HepG2 (cell line): Measurements from ENCODE around the gene SMPD1. TPM values are rescaled to one million over a fixed set of nuclear protein-coding genes. Genes with fewer than 3 reads are reported as not detected.

ENCODE experiments used
- ATAC-seq: fragments of 200-7000 bp; cut with Tn5 transposase; 3 replicates; pipeline ENCODE4 v1.9.1; 2020; ENCODE audit warnings: mild to moderate bottlenecking, moderate library complexity
- BruUV-seq: library from RNA; stranded (reverse); fragments of 400-500 nt; replicated peaks from 2 replicates; lab custom pipeline; 2021; lab: Mats Ljungman, UMichigan
- CTCF ChIA-PET: fragments of 300-600 bp; formaldehyde crosslinking; extraction: SDS; loops from one replicate; lab custom pipeline; 2021; ENCODE audit warnings: low total read pairs, inconsistent platforms, low intra/inter-chr PET ratio; lab: Yijun Ruan, JAX
- POLR2A ChIA-PET: fragments of 350-600 bp; sonication (Branson Sonifier 250); formaldehyde crosslinking; loops from one replicate; lab custom pipeline; 2020; ENCODE audit warnings: antibody characterized with exemption, inconsistent platforms; lab: Yijun Ruan, JAX
- DNase-seq: peaks from one replicate; pipeline ENCODE4 v3.0.0-alpha.2; 2015; ENCODE audit warnings: low spot score
- FAIRE-seq: peaks from 3 replicates; lab custom pipeline; 2011; peaks lifted over from hg19 to GRCh38; lab: Jason Lieb, UNC
- H2AFZ ChIP-seq: one replicate; pipeline ENCODE4 v1.6.1; 2011; ENCODE audit warnings: low read length, inconsistent platforms
- H3K27ac ChIP-seq: fragments of 300-600 bp; 3 replicates; pipeline ENCODE4 v1.8.0; 2011; ENCODE audit warnings: mixed run types, mild to moderate bottlenecking, mixed read lengths, low read length, inconsistent platforms; ENCODE audit not compliant: insufficient read depth; ENCODE audit errors: extremely low read length
- H3K27me3 ChIP-seq, 2 experiments: fragments of 200-600 bp in 1 of 2; 2 replicates in 1 of 2; 3 replicates in 1 of 2; pipeline versions ENCODE4 v1.6.0 to v1.8.0; 2011; ENCODE audit warnings: low read length in 2 of 2, mild to moderate bottlenecking in 2 of 2, moderate library complexity in 2 of 2, inconsistent platforms in 1 of 2; ENCODE audit not compliant: insufficient read depth in 2 of 2, control insufficient read depth in 1 of 2
- H3K36me3 ChIP-seq, 2 experiments: fragments of 200-600 bp in 1 of 2; replicated peaks in 1 of 2; 2 replicates in 1 of 2; 3 replicates in 1 of 2; pipeline versions ENCODE4 v1.5.1 to v1.8.0; 2011; ENCODE audit warnings: low read length in 2 of 2, inconsistent platforms in 1 of 2; ENCODE audit not compliant: insufficient read depth in 2 of 2, control insufficient read depth in 1 of 2
- H3K4me1 ChIP-seq: 2 replicates; pipeline ENCODE4 v1.5.1; 2012; ENCODE audit warnings: low read length, inconsistent platforms; ENCODE audit not compliant: insufficient read depth
- H3K4me2 ChIP-seq: 2 replicates; pipeline ENCODE4 v1.6.0; 2011; ENCODE audit warnings: low read depth, low read length, inconsistent platforms
- H3K4me3 ChIP-seq, 3 experiments: fragments of 200-600 bp in 1 of 3; sonication (generic), shearing (Covaris generic) in 1 of 3; replicated peaks in 1 of 3; 2 replicates each; pipeline ENCODE4 v1.5.1; 2011 to 2016; ENCODE audit warnings: low read length in 3 of 3, inconsistent platforms in 2 of 3, low read depth in 2 of 3, mild to moderate bottlenecking in 2 of 3, control low read depth in 1 of 3, mixed read lengths in 1 of 3; ENCODE audit not compliant: insufficient read depth in 1 of 3
- H3K79me2 ChIP-seq: one replicate; pipeline ENCODE4 v1.6.1; 2011; ENCODE audit warnings: low read length, inconsistent platforms; ENCODE audit not compliant: insufficient read depth
- H3K9ac ChIP-seq: 2 replicates; pipeline ENCODE4 v1.6.0; 2011; ENCODE audit warnings: mild to moderate bottlenecking, low read depth, low read length, inconsistent platforms; ENCODE audit not compliant: insufficient read depth
- H3K9me3 ChIP-seq: 2 replicates; pipeline ENCODE4 v1.5.1; 2012; ENCODE audit warnings: mild to moderate bottlenecking, low read length
- H4K20me1 ChIP-seq: 2 replicates; pipeline ENCODE4 v1.6.0; 2011; ENCODE audit warnings: inconsistent platforms, mild to moderate bottlenecking, low read length, moderate library complexity; ENCODE audit not compliant: insufficient read depth
- CREM ChIP-seq, 2 experiments: sonication (generic) in 1 of 2; formaldehyde crosslinking in 1 of 2; IDR thresholded peaks; 2 replicates each; pipeline versions ENCODE4 v1.4.0 to v1.6.1; 2016 to 2020; ENCODE audit warnings: antibody characterized with exemption in 1 of 2, mild to moderate bottlenecking in 1 of 2, missing genetic modification reagents in 1 of 2
- FOXP4 ChIP-seq: sonication (generic); formaldehyde crosslinking; IDR thresholded peaks from 2 replicates; pipeline ENCODE4 v1.4.0; 2020; ENCODE audit warnings: missing genetic modification reagents
- HOXA3 ChIP-seq: sonication (generic); formaldehyde crosslinking; IDR thresholded peaks from 2 replicates; pipeline ENCODE4 v1.5.0; 2020; ENCODE audit warnings: missing genetic modification reagents
- MED8 ChIP-seq: sonication (generic); formaldehyde crosslinking; IDR thresholded peaks from 2 replicates; pipeline ENCODE4 v1.8.1; 2023; ENCODE audit warnings: mild to moderate bottlenecking, missing genetic modification reagents; ENCODE audit not compliant: insufficient replicate concordance
- NPAS2 ChIP-seq: sonication (generic); formaldehyde crosslinking; IDR thresholded peaks from 2 replicates; pipeline ENCODE4 v1.8.0; 2022; ENCODE audit warnings: mild to moderate bottlenecking, missing genetic modification reagents, borderline replicate concordance
- ONECUT2 ChIP-seq: sonication (generic); formaldehyde crosslinking; IDR thresholded peaks from 2 replicates; pipeline ENCODE4 v1.4.0; 2020; ENCODE audit warnings: missing genetic modification reagents
- POLR2AphosphoS2 ChIP-seq: IDR thresholded peaks from 2 replicates; pipeline ENCODE4 v1.6.1; 2011; ENCODE audit warnings: low read depth, low read length, improper control_type of control experiment
- POLR2G ChIP-seq: fragments of 200-400 bp; formaldehyde crosslinking; IDR thresholded peaks from 2 replicates; pipeline ENCODE4 v1.6.1; 2018; ENCODE audit warnings: mild to moderate bottlenecking, low read depth, low read length, moderate library complexity
- RAD21 ChIP-seq: fragments of 450-650 bp; formaldehyde crosslinking; IDR thresholded peaks from 2 replicates; pipeline ENCODE4 v1.5.0; 2020; ENCODE audit warnings: mild to moderate bottlenecking
- RFX1 ChIP-seq: fragments of 450-650 bp; IDR thresholded peaks from 2 replicates; pipeline ENCODE4 v1.6.1; 2017
- SPEN ChIP-seq: sonication (generic); formaldehyde crosslinking; IDR thresholded peaks from 2 replicates; pipeline ENCODE4 v1.5.1; 2020; ENCODE audit warnings: low read depth, mild to moderate bottlenecking, missing genetic modification reagents
- SRY ChIP-seq: sonication (generic); formaldehyde crosslinking; IDR thresholded peaks from 2 replicates; pipeline ENCODE4 v1.8.0; 2022; ENCODE audit warnings: mild to moderate bottlenecking, missing genetic modification reagents
- TAF15 ChIP-seq: fragments of 200-400 bp; formaldehyde crosslinking; IDR thresholded peaks from one replicate; pipeline ENCODE4 v1.6.1; 2018; ENCODE audit warnings: mild to moderate bottlenecking, low read depth, low read length; ENCODE audit not compliant: poor library complexity, severe bottlenecking
- ZBED4 ChIP-seq: sonication (generic); formaldehyde crosslinking; IDR thresholded peaks from 2 replicates; pipeline ENCODE4 v1.4.0; 2020; ENCODE audit warnings: missing genetic modification reagents, borderline replicate concordance
- ZNF30 ChIP-seq: sonication (generic); formaldehyde crosslinking; IDR thresholded peaks from 2 replicates; pipeline ENCODE4 v1.5.0; 2020; ENCODE audit warnings: mild to moderate bottlenecking, missing genetic modification reagents
- ZNF337 ChIP-seq: sonication (generic); formaldehyde crosslinking; IDR thresholded peaks from 2 replicates; pipeline ENCODE4 v1.5.1; 2020; ENCODE audit warnings: missing genetic modification reagents, low read depth, mild to moderate bottlenecking, borderline replicate concordance
- ZNF382 ChIP-seq: sonication (generic); formaldehyde crosslinking; IDR thresholded peaks from 2 replicates; pipeline ENCODE4 v1.5.0; 2020; ENCODE audit warnings: missing genetic modification reagents, mild to moderate bottlenecking, borderline replicate concordance
- ZNF761 ChIP-seq: sonication (generic); formaldehyde crosslinking; conservative IDR thresholded peaks from 2 replicates; pipeline ENCODE4 v1.4.0; 2020; ENCODE audit warnings: mild to moderate bottlenecking, missing genetic modification reagents
- ZNF790 ChIP-seq: sonication (generic); formaldehyde crosslinking; IDR thresholded peaks from 2 replicates; pipeline ENCODE4 v1.8.0; 2022; ENCODE audit warnings: missing genetic modification reagents, mild to moderate bottlenecking, borderline replicate concordance
- WGBS: methylation state at CpG from one replicate; pipeline ENCODE4 v1.1.6; 2017; ENCODE audit warnings: low lambda C conversion rate; 5-methylcytosine and 5-hydroxymethylcytosine counted together
- in situ Hi-C: cut with HindIII; loops from 2 replicates; pipeline ENCODE4 v1.10.0; 2017; ENCODE audit warnings: low pct_unique_long_range_greater_than_20kb; ENCODE audit not compliant: extremely low pct_ligation_motif_present
- intact Hi-C: fragments of 100-400 bp; cut with micrococcal nuclease; formaldehyde crosslinking; loops from one replicate; pipeline ENCODE4 v1.10.0; 2022; ENCODE audit not compliant: unreplicated experiment
- polyA plus RNA-seq, 8 experiments: library from polyadenylated mRNA; depleted of rRNA in 3 of 8; stranded (reverse) in 7 of 8; unstranded in 1 of 8; fragments of >200 nt; fragmentation: Illumina TruSeq in 4 of 8; extraction: Trizol in 4 of 8; gene quantifications; 2 replicates each; pipeline versions ENCODE4 v1.2.1 to v1.2.3, GENCODE V29; 2011 to 2016; ENCODE audit warnings: low read depth in 4 of 8, missing spikeins in 1 of 8, mixed read lengths in 1 of 8; ENCODE audit not compliant: insufficient read depth in 1 of 8
- total RNA-seq, 5 experiments: library from RNA; depleted of rRNA; stranded (reverse); fragments of >200 nt; fragmentation: Illumina TruSeq; extraction: Trizol; gene quantifications; 2 replicates each; pipeline ENCODE4 v1.2.3, GENCODE V29; 2016; ENCODE audit warnings: low read depth in 1 of 5

SMPD1 gene
- total and polyA plus RNA-seq, 2 of the 13 experiments (the other 11 are each of a cell fraction or from before 2014, with no cell fraction given): 6.3 to 8.4 TPM

GRCh38 chr11:6406370-6406769, 16.1 kb downstream of the SMPD1 start (continued):
- TF ChIP-seq FOXP4 (CRISPR knock-in tag): no peak
- TF ChIP-seq NPAS2 (CRISPR knock-in tag): no peak
- TF ChIP-seq CREM (IDR thresholded peaks at IDR 0.05): no peak
- no peak for TF ChIP-seq CREM (CRISPR knock-in tag; IDR thresholded peaks at IDR 0.05)
- TF ChIP-seq ZNF761: no peak
- TF ChIP-seq POLR2AphosphoS2: no peak
- no peak for TF ChIP-seq ZNF382 (CRISPR knock-in tag)
- TF ChIP-seq TAF15: no peak
- no peak for TF ChIP-seq HOXA3 (CRISPR knock-in tag)
- TF ChIP-seq MED8: no peak
- TF ChIP-seq ONECUT2: no peak

- Histone ChIP-seq H3K4me1 (peaks cover 10% of the 10 kb centered on the region), H4K20me1 (no peaks in the 10 kb centered on the region), H3K4me2 (no peak overlapping the region), H3K9ac (no peak overlapping the region), H3K9me3 (no peaks in the 10 kb centered on the region), H3K27ac (no peak overlapping the region), H3K27me3 (peaks cover 0 to 5% of the 10 kb centered on the region in 2 experiments; a peak in 2 of 5 replicates), H3K36me3 (no peaks in the 10 kb centered on the region), H2AFZ (no peak overlapping the region), H3K4me3 (no peak overlapping the region), H3K79me2 (no peaks in the 10 kb centered on the region)
- POLR2A ChIA-PET: interaction anchor here (1.1 kb wide), 1 partner anchor 21 kb away, joined by 3 read pairs; the partner anchor contains the start of gene SMPD1
- 73% methylated on average over 6 of the region's 23 CpGs for WGBS
- DNase-seq (no peak), ATAC-seq (no peak), FAIRE-seq (no peak)
- no TSS peak for BruUV-seq
- in situ Hi-C loops: no loop called here
- intact Hi-C loops: no loop called here
- CTCF ChIA-PET: no interaction called here
- TF ChIP-seq SPEN: no peak
- TF ChIP-seq ZNF337 (CRISPR knock-in tag): no peak
- no peak for TF ChIP-seq ZBED4 (CRISPR knock-in tag)
- TF ChIP-seq POLR2G: no peak
- no peak for TF ChIP-seq SRY (CRISPR knock-in tag)
- TF ChIP-seq ZNF30 (CRISPR knock-in tag): no peak
- TF ChIP-seq RAD21 (CRISPR knock-in tag): no peak
- no peak for TF ChIP-seq ZNF790 (CRISPR knock-in tag)
- TF ChIP-seq RFX1: no peak
Observed at GRCh38 chr11:6410695-6411430, 20.6 kb downstream of the SMPD1 start.
